Suprapubic skin (tissue), 3 donors: ENCODE measurements around the gene APEH.

Experiments
- POLR2A ChIP-seq, 2 donors: fragments of 450-650 bp; IDR thresholded peaks; one replicate each; pipeline ENCODE4 v1.6.1; 2017; ENCODE audit warnings: antibody characterized with exemption in 2 of 2, mild to moderate bottlenecking in 2 of 2, moderate library complexity in 2 of 2
- TF ChIP-seq, protein P1 (sequence below), 2 donors: fragments of 200-600 bp in 1 of 2; fragments of 450-650 bp in 1 of 2; sonication (generic) in 1 of 2; IDR thresholded peaks; one replicate each; pipeline ENCODE4 v1.5.1; 2016 to 2019; ENCODE audit warnings: antibody characterized with exemption in 2 of 2, mild to moderate bottlenecking in 1 of 2, moderate library complexity in 1 of 2

DNA sequence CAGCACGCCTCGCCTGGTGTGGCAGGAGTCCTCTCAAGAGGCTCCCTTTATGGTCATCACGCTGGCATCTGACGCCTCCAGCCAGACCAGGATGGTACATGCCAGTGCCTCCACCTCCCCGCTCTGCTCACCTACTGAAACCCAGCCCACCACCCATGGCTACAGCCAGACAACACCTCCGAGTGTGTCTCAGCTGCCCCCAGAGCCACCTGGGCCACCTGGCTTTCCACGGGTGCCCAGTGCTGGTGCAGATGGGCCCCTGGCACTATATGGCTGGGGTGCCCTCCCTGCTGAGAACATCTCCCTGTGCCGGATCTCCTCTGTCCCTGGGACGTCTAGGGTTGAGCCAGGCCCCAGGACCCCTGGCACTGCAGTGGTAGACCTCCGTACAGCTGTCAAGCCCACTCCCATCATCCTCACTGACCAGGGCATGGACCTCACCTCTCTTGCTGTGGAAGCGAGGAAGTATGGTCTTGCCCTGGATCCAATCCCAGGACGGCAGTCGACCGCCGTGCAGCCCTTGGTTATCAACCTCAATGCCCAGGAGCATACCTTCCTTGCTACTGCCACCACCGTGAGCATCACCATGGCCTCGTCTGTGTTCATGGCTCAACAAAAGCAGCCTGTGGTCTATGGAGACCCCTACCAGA lies 19.9 kb upstream of the APEH start:
- TF ChIP-seq, protein P1, sequence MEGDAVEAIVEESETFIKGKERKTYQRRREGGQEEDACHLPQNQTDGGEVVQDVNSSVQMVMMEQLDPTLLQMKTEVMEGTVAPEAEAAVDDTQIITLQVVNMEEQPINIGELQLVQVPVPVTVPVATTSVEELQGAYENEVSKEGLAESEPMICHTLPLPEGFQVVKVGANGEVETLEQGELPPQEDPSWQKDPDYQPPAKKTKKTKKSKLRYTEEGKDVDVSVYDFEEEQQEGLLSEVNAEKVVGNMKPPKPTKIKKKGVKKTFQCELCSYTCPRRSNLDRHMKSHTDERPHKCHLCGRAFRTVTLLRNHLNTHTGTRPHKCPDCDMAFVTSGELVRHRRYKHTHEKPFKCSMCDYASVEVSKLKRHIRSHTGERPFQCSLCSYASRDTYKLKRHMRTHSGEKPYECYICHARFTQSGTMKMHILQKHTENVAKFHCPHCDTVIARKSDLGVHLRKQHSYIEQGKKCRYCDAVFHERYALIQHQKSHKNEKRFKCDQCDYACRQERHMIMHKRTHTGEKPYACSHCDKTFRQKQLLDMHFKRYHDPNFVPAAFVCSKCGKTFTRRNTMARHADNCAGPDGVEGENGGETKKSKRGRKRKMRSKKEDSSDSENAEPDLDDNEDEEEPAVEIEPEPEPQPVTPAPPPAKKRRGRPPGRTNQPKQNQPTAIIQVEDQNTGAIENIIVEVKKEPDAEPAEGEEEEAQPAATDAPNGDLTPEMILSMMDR (IDR thresholded peaks at IDR 0.05), result no peak
- no peak for TF ChIP-seq POLR2A (IDR thresholded peaks at IDR 0.05)
